K562 (cell line): ENCODE results near the gene SMCO1. TPM values are rescaled to one million over a fixed set of nuclear protein-coding genes. Genes with fewer than 3 reads are reported as not detected.

Experiments used
- CLOCK ChIP-seq: fragments of 250-450 bp; sonication (Bioruptor Pico); IDR thresholded peaks from 2 replicates; pipeline ENCODE4 v1.4.0; 2020; ENCODE audit warnings: mild to moderate bottlenecking, moderate library complexity, borderline replicate concordance
- CTCF ChIP-seq, 3 experiments: IDR thresholded peaks in 2 of 3; conservative IDR thresholded peaks in 1 of 3; 2 replicates each; pipeline ENCODE4 v1.5.1; 2011 to 2012; ENCODE audit warnings: low read length in 3 of 3, mild to moderate bottlenecking in 3 of 3, control low read depth in 2 of 3, improper control_type of control experiment in 1 of 3, inconsistent platforms in 1 of 3, low read depth in 1 of 3, mixed read lengths in 1 of 3, moderate library complexity in 1 of 3; ENCODE audit not compliant: insufficient read depth in 2 of 3
- MNT ChIP-seq, 2 experiments: fragments of 450-650 bp; conservative IDR thresholded peaks; 2 replicates each; pipeline ENCODE4 v1.6.1; 2017; ENCODE audit warnings: mild to moderate bottlenecking in 2 of 2, moderate library complexity in 2 of 2
- RAD21 ChIP-seq, 2 experiments: fragments of 250-450 bp in 1 of 2; fragments of 450-650 bp in 1 of 2; sonication (Bioruptor Pico) in 1 of 2; formaldehyde crosslinking in 1 of 2; IDR thresholded peaks in 1 of 2; conservative IDR thresholded peaks in 1 of 2; 2 replicates each; pipeline versions ENCODE4 v1.4.0 to v1.8.0; 2020 to 2022; ENCODE audit warnings: mild to moderate bottlenecking in 2 of 2, moderate library complexity in 1 of 2
- REST ChIP-seq, 2 experiments: fragments of 450-650 bp; formaldehyde crosslinking in 1 of 2; IDR thresholded peaks; 2 replicates each; pipeline versions ENCODE4 v1.4.0 to v1.6.1; 2014 to 2020; ENCODE audit warnings: mild to moderate bottlenecking in 2 of 2, borderline replicate concordance in 1 of 2, low read depth in 1 of 2
- USF1 ChIP-seq: sonication (generic); formaldehyde crosslinking; IDR thresholded peaks from 2 replicates; pipeline ENCODE4 v1.9.0; 2022; ENCODE audit warnings: mild to moderate bottlenecking, missing genetic modification reagents
- USF2 ChIP-seq: sonication (generic); formaldehyde crosslinking; IDR thresholded peaks from 2 replicates; pipeline ENCODE4 v1.5.0; 2020; ENCODE audit warnings: missing genetic modification reagents
- polyA plus RNA-seq, 8 experiments: library from polyadenylated mRNA; depleted of rRNA in 4 of 8; stranded (reverse) in 5 of 8; unstranded in 3 of 8; fragments of >200 nt; fragmentation: Nextera tagmentation in 2 of 8; fragmentation: Illumina TruSeq in 1 of 8; extraction: Ambion mirVana in 2 of 8; extraction: Trizol in 1 of 8; gene quantifications; 2 replicates each; pipeline versions ENCODE4 v1.2.1 to v1.2.3, GENCODE V29; 2011 to 2014; ENCODE audit warnings: inconsistent platforms in 1 of 8, missing spikeins in 1 of 8
- total RNA-seq, 7 experiments: library from RNA; depleted of rRNA in 6 of 7; stranded (reverse); fragments of >200 nt in 6 of 7; fragmentation: Illumina TruSeq in 2 of 7; extraction: Trizol in 2 of 7; gene quantifications; 2 replicates each; pipeline versions ENCODE4 v1.2.1 to v1.2.3, GENCODE V29; 2011 to 2021; ENCODE audit warnings: low replicate concordance in 1 of 7

The SMCO1 gene
- total and polyA plus RNA-seq, 9 of the 15 experiments (the other 6 are each of a cell fraction or from before 2014, with no cell fraction given), result 0.05 to 0.35 (median 0.12) TPM; not detected in 5

- TF ChIP-seq USF1 (CRISPR knock-in tag) (peak; percentile 32; the same call in 1 of the 2 replicates), CLOCK (CRISPR knock-in tag) (no peak), USF2 (CRISPR knock-in tag) (peak; percentile 33; the same call in 1 of the 2 replicates), CTCF (IDR thresholded peaks at IDR 0.05 in 2 of 3, conservative IDR thresholded peaks at IDR 0.05 in 1 of 3; ENCODE audit: insufficient read depth in 2 of 3, low read depth in 1 of 3, low read length in 3 of 3) (peak; percentile 19 to 47 (median 43); a peak in 4 of 6 replicates), RAD21 (CRISPR knock-in tag; conservative IDR thresholded peaks at IDR 0.05 in 1 of 2, IDR thresholded peaks at IDR 0.05 in 1 of 2) (peak; percentile 56 to 77), MNT (conservative IDR thresholded peaks at IDR 0.05) (0 out of 4 replicates have a peak, but pooled peaks of 1 of the 2 experiments have one; percentile 16), REST (IDR thresholded peaks at IDR 0.05; ENCODE audit: borderline replicate concordance) (peak; percentile 63; the same call in 1 of the 2 replicates), REST (CRISPR knock-in tag; IDR thresholded peaks at IDR 0.05; ENCODE audit: low read depth) (no peak)
Observed at GRCh38 chr3:196517162-196517800, 2.1 kb upstream of the SMCO1 start (continued).
